A549 treated with GW870086 at 1 μM for 4 hours (cell line): ENCODE results near the gene CKAP4. TPM values are rescaled to one million over a fixed set of nuclear protein-coding genes. Genes with fewer than 3 reads are reported as not detected.

ENCODE experiments used
- total RNA-seq: library from RNA; stranded (reverse); fragments of 200-300 nt; extraction: Qiagen RNA extraction; gene quantifications from 5 replicates; pipeline ENCODE4 v1.2.3, GENCODE V29; 2022; ENCODE audit warnings: low read depth

Gene CKAP4, protein sequence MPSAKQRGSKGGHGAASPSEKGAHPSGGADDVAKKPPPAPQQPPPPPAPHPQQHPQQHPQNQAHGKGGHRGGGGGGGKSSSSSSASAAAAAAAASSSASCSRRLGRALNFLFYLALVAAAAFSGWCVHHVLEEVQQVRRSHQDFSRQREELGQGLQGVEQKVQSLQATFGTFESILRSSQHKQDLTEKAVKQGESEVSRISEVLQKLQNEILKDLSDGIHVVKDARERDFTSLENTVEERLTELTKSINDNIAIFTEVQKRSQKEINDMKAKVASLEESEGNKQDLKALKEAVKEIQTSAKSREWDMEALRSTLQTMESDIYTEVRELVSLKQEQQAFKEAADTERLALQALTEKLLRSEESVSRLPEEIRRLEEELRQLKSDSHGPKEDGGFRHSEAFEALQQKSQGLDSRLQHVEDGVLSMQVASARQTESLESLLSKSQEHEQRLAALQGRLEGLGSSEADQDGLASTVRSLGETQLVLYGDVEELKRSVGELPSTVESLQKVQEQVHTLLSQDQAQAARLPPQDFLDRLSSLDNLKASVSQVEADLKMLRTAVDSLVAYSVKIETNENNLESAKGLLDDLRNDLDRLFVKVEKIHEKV
- 74.1 to 89.4 TPM (median 84.3 TPM) in 5 replicates for total RNA-seq

DNA sequence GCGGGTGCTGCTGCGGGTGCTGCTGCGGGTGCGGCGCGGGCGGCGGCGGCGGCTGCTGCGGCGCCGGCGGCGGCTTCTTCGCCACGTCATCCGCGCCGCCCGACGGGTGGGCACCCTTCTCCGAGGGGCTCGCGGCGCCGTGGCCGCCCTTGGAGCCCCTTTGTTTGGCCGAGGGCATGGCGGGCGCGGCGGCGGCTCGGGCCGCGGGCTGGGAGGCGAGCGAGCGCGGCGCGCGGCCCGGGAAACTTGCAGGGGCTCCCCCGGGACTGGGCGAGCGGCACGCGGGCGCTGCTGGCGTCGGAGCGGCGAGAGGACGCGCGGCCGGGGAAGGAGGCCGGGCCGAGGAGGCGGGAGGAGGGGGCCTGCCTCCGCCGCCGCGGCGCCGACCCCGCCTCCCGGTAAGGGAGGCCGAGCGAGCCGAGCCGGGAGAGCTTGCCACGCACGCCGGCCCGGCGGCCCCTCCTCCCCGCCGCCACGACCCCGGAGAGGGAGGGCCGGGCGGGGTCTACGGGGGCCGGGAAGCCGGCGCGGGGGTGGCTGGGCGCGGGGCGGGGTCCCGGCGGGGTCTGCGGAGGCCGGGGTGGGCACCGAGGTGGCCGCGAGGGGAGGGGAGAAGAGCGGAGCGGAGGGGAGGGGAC, at the start of gene CKAP4:
Gene CKAP4 (minus strand): TSS at position 347 of the 638 bp plus-strand sequence. CDS start 169 bp downstream, at position 178.

Other genes starting within 250 kb of the CKAP4 start
- gene NUAK1, start 109.1 kb downstream of the CKAP4 start, total RNA-seq = 6.5 to 8.1 TPM (median 7.2 TPM) in 5 replicates
- gene TCP11L2, start 54.7 kb upstream of the CKAP4 start, total RNA-seq = 1.9 to 2.4 TPM (median 2.1 TPM) in 5 replicates
- gene POLR3B, start 109.7 kb upstream of the CKAP4 start, total RNA-seq = 4.5 to 5.5 TPM (median 5.1 TPM) in 5 replicates